ENCODE measurements around the gene EGFLAM. TPM values are rescaled to one million over a fixed set of nuclear protein-coding genes. Genes with fewer than 3 reads are reported as not detected.

EGFLAM gene
- total RNA-seq, 3 donors from 2014 or later, result not detected

DNA sequence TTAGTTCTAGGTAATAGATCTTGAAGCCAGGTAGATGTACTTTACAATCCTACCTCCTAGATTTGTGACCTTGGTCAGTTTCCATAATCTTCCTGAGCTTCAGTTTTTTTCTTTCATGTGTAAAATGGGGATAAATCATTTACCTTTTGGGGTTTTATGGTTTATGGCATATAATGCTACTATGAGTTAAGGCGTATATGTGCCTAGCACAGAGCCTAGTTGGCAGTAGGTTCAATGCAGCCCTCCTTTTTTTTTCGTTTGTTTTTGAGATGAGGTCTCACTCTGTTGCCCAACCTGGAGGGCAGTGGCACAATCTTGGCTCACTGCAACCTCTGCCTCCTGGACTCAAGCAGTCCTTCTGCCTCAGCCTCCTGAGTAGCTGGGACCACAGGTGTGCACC, 28.8 kb downstream of the EGFLAM start:
- no peaks in the 10 kb centered on the region for H3K4me1 Mint-ChIP-seq (ENCODE audit: low read depth)
- DNase-seq (no peak), ATAC-seq (no peak)
- no peaks in the 10 kb centered on the region for H3K9me3 Mint-ChIP-seq
- no peaks in the 10 kb centered on the region for H3K36me3 Mint-ChIP-seq (ENCODE audit: insufficient read depth)
- H3K4me3 Mint-ChIP-seq, result no peak overlapping the region
- H3K27me3 Mint-ChIP-seq (ENCODE audit: low read depth), result peaks cover 2% of the 10 kb centered on the region

DNA sequence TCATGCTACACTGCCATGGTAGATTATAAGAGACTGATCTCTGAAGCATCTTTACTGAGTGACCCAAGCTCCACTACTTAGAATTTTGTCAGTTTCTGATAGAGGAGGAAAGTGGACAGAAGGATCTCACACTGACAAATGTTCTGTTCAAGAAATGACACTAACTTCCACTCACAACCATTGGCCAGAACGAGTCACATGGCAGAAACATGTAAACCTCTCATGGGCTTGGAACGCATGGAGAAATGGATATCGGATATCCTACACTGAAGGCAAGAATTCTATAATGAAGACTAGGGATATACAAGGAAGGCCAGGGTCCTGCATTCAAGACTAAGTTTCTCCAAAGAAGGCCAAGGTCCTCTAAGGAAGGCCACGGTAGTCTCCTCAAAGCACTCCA, 31.1 kb downstream of the EGFLAM start:
- H3K9me3 Mint-ChIP-seq, result no peaks in the 10 kb centered on the region
- H3K4me3 Mint-ChIP-seq, result no peak overlapping the region

GRCh38 chr5:38290028-38290653, 31.8 kb downstream of the EGFLAM start:
- no peaks in the 10 kb centered on the region for H3K36me3 Mint-ChIP-seq (ENCODE audit: insufficient read depth)
- DNase-seq (no peak), ATAC-seq (no peak)
- H3K4me1 Mint-ChIP-seq (ENCODE audit: low read depth), result no peaks in the 10 kb centered on the region
- H3K9me3 Mint-ChIP-seq, result no peaks in the 10 kb centered on the region
- peaks cover 2% of the 10 kb centered on the region for H3K27me3 Mint-ChIP-seq (ENCODE audit: low read depth)
- H3K4me3 Mint-ChIP-seq, result no peak overlapping the region

More for the DNA sequence above, 31.1 kb downstream of the EGFLAM start:
- no peak for DNase-seq
- Mint-ChIP-seq H3K27me3 (ENCODE audit: low read depth) (peaks cover 2% of the 10 kb centered on the region), H3K36me3 (ENCODE audit: insufficient read depth) (no peaks in the 10 kb centered on the region), H3K4me1 (ENCODE audit: low read depth) (no peaks in the 10 kb centered on the region)
- no peak for ATAC-seq

DNA sequence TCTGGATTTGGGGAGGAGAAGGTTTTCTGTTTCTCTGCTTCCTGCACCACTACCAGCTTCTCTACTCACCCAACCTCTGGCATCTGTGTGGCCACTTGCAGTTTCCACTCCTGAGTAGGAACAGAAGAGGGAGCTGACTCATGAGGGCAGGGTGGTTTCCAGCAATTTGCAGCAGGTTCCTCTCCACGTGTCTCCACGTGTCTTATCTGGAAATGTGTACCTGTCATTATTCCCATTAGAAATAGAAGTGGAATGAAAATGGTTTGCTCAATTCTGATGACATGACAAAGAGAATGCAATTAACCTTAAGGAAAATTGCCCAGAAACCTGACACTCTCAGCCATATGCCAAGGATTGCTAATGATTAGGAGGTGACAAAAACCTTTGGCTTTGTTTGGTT, 33.0 kb downstream of the EGFLAM start:
- H3K4me1 Mint-ChIP-seq (ENCODE audit: low read depth), result no peaks in the 10 kb centered on the region
- DNase-seq, result no peak
- no peak for ATAC-seq
- no peak overlapping the region for H3K4me3 Mint-ChIP-seq
- no peaks in the 10 kb centered on the region for H3K36me3 Mint-ChIP-seq (ENCODE audit: insufficient read depth)
- no peaks in the 10 kb centered on the region for H3K9me3 Mint-ChIP-seq
- peaks cover 2% of the 10 kb centered on the region for H3K27me3 Mint-ChIP-seq (ENCODE audit: low read depth)

- Mint-ChIP-seq H3K4me3 (no peak overlapping the region), H3K4me1 (ENCODE audit: low read depth) (no peaks in the 10 kb centered on the region), H3K36me3 (ENCODE audit: insufficient read depth) (no peaks in the 10 kb centered on the region), H3K9me3 (no peaks in the 10 kb centered on the region), H3K27me3 (ENCODE audit: low read depth) (peaks cover 5% of the 10 kb centered on the region)
- no peak for DNase-seq
- ATAC-seq, result no peak
These were observed 33.9 kb downstream of the EGFLAM start for GRCh38 chr5:38292228-38292627.

DNA sequence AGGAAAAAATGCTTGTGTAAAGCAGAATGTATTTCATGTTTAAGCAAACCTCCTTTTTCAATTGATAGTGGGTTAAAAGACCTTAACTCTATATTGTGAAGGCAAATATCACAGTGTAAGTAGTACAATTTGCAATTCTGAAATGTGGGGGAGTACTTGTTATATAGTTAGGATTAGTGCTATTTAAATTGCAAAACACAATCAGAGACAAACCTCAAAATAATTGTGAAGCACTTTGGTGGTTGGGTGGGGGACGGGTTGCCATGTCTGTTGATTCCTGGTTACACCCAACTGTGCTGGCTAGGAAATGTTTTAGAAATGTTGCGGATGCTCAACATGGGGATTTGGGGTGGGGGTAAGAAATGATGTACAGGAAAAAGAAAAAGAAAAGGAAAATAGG, 37.4 kb downstream of the EGFLAM start:
- no peak overlapping the region for H3K4me3 Mint-ChIP-seq
- H3K9me3 Mint-ChIP-seq, result no peaks in the 10 kb centered on the region
- DNase-seq (no peak), ATAC-seq (no peak)
- H3K27me3 Mint-ChIP-seq (ENCODE audit: low read depth), result peaks cover 3% of the 10 kb centered on the region
- H3K4me1 Mint-ChIP-seq (ENCODE audit: low read depth), result no peaks in the 10 kb centered on the region
- H3K36me3 Mint-ChIP-seq (ENCODE audit: insufficient read depth), result no peaks in the 10 kb centered on the region

DNA sequence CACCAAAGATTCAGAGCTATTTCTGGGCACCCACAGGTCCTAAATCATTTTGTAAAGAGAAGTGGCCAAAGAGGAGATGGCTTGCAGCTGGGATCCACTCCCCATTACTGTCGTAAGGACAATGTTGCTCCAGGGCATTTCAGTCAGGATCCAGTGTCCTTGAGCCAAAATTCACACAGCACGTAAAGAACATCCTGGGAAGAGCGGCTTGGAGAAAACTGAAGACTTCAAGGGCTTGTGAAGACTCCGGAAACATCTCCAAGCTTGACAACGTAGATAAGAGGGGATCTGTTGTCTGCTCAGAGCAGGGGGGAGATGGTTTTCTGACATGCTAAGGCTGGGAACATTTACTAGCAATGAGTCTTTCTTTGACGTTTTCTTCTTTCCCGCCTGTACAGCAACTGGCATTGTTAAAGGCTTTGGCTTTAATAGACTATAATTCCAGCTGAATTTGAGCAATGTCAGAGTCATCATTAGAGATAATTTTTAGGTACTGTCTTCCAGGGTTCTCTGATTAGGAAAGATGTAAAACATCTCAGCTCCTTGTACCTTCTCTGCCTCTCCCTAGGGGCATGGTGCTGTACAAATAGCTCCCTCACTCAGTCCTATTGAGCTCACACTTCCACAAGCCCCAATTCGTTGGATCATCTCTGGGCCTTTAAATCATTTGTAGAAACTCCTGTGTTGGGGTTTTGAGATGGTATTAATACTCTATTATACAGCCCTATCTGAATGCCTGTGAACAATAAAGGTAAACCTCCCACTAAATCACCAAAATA, 39.7 kb downstream of the EGFLAM start:
- peaks cover 4% of the 10 kb centered on the region for H3K9me3 Mint-ChIP-seq
- H3K4me3 Mint-ChIP-seq, result no peak overlapping the region
- no peak for ATAC-seq
- no peak for DNase-seq
- H3K4me1 Mint-ChIP-seq (ENCODE audit: low read depth), result no peaks in the 10 kb centered on the region
- peaks cover 3% of the 10 kb centered on the region for H3K27me3 Mint-ChIP-seq (ENCODE audit: low read depth)
- H3K36me3 Mint-ChIP-seq (ENCODE audit: insufficient read depth), result no peaks in the 10 kb centered on the region

- Mint-ChIP-seq H3K4me1 (ENCODE audit: low read depth) (no peaks in the 10 kb centered on the region), H3K4me3 (no peak overlapping the region), H3K9me3 (peaks cover 13% of the 10 kb centered on the region), H3K27me3 (ENCODE audit: low read depth) (peaks cover 3% of the 10 kb centered on the region), H3K36me3 (ENCODE audit: insufficient read depth) (no peaks in the 10 kb centered on the region)
- DNase-seq (no peak), ATAC-seq (no peak)
These were observed 41.2 kb downstream of the EGFLAM start for GRCh38 chr5:38299585-38299984.

GRCh38 chr5:38305148-38305547, 46.8 kb downstream of the EGFLAM start:
- H3K36me3 Mint-ChIP-seq (ENCODE audit: insufficient read depth), result no peaks in the 10 kb centered on the region
- no peaks in the 10 kb centered on the region for H3K4me1 Mint-ChIP-seq (ENCODE audit: low read depth)
- no peaks in the 10 kb centered on the region for H3K27me3 Mint-ChIP-seq (ENCODE audit: low read depth)
- DNase-seq (no peak), ATAC-seq (no peak)
- H3K9me3 Mint-ChIP-seq, result peaks cover 29% of the 10 kb centered on the region
- H3K4me3 Mint-ChIP-seq, result no peak overlapping the region

- Mint-ChIP-seq H3K9me3 (peaks cover 26% of the 10 kb centered on the region), H3K27me3 (ENCODE audit: low read depth) (no peaks in the 10 kb centered on the region), H3K36me3 (ENCODE audit: insufficient read depth) (no peaks in the 10 kb centered on the region), H3K4me3 (no peak overlapping the region), H3K4me1 (ENCODE audit: low read depth) (no peaks in the 10 kb centered on the region)
- ATAC-seq (no peak), DNase-seq (no peak)
These were observed 49.5 kb downstream of the EGFLAM start for GRCh38 chr5:38307845-38308244.

- no peaks in the 10 kb centered on the region for H3K27me3 Mint-ChIP-seq (ENCODE audit: low read depth)
- H3K4me1 Mint-ChIP-seq (ENCODE audit: low read depth), result no peaks in the 10 kb centered on the region
- no peak for ATAC-seq
- H3K9me3 Mint-ChIP-seq, result no peaks in the 10 kb centered on the region
- H3K4me3 Mint-ChIP-seq, result no peak overlapping the region
- H3K36me3 Mint-ChIP-seq (ENCODE audit: insufficient read depth), result no peaks in the 10 kb centered on the region
- no peak for DNase-seq
These were observed 58.3 kb downstream of the EGFLAM start for GRCh38 chr5:38316544-38317224.

DNA sequence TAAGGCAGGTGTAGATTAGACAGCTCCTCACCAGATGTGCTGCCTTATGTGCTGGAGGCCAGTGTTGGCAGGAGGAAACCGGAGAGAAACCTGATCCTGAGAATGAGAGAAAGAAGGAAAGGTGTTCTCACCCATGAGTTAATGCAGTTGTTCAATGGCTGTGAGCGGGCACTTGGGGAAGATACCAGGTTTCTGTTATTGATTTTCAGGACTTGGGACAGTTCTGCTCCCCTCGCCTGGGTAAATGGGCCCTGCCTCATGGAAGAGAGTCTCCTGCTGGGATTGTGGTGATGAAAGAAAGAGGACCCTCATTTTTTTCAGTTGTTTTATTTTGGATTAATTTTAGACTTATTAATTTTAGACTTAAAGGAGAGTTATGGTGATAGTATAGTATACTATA, 59.5 kb downstream of the EGFLAM start:
- Mint-ChIP-seq H3K9me3 (no peaks in the 10 kb centered on the region), H3K4me1 (ENCODE audit: low read depth) (no peaks in the 10 kb centered on the region), H3K36me3 (ENCODE audit: insufficient read depth) (no peaks in the 10 kb centered on the region), H3K4me3 (no peak overlapping the region), H3K27me3 (ENCODE audit: low read depth) (no peaks in the 10 kb centered on the region)
- ATAC-seq (no peak), DNase-seq (no peak)

GRCh38 chr5:38319491-38319890, 61.1 kb downstream of the EGFLAM start:
- H3K4me1 Mint-ChIP-seq (ENCODE audit: low read depth), result no peaks in the 10 kb centered on the region

DNA sequence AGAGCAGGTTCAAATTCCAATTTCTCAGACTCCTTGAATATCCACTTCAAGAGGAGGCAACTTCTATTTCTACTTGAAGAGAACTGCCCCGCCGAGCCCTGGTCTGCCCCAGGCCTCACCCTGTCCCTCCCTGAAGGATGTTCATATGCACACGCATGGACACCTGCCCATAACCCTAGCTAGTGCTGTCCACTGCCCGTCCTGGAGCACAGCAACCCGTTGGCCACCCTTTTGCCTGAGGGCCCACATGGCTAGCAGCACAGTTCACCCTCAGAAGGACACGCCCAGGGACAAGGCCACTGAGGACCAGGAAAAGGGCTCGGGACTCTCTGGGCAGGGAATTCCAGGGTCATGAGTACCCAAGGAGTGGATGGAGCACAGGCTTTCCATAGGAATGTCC, 63.6 kb downstream of the EGFLAM start:
- Mint-ChIP-seq H3K27me3 (ENCODE audit: low read depth) (no peaks in the 10 kb centered on the region), H3K36me3 (ENCODE audit: insufficient read depth) (no peaks in the 10 kb centered on the region)
- ATAC-seq, result no peak

More at GRCh38 chr5:38319491-38319890, 61.1 kb downstream of the EGFLAM start:
- ATAC-seq, result no peak
- H3K27me3 Mint-ChIP-seq (ENCODE audit: low read depth), result no peaks in the 10 kb centered on the region
- no peak overlapping the region for H3K4me3 Mint-ChIP-seq
- H3K9me3 Mint-ChIP-seq, result no peaks in the 10 kb centered on the region
- DNase-seq, result no peak
- H3K36me3 Mint-ChIP-seq (ENCODE audit: insufficient read depth), result no peaks in the 10 kb centered on the region

More for the DNA sequence above, 63.6 kb downstream of the EGFLAM start:
- no peaks in the 10 kb centered on the region for H3K4me1 Mint-ChIP-seq (ENCODE audit: low read depth)
- no peak overlapping the region for H3K4me3 Mint-ChIP-seq
- DNase-seq, result no peak
- H3K9me3 Mint-ChIP-seq, result no peaks in the 10 kb centered on the region
